NB4 (cell line): ENCODE data around the gene FAXDC2.

ENCODE experiments used
- CTCF ChIP-seq: IDR thresholded peaks from one replicate; pipeline ENCODE4 v1.5.1; 2012; ENCODE audit warnings: low read depth, low read length
- MAX ChIP-seq: IDR thresholded peaks from 2 replicates; pipeline ENCODE4 v1.6.1; 2011; ENCODE audit warnings: low read depth, low read length
- MYC ChIP-seq: IDR thresholded peaks from 2 replicates; pipeline ENCODE4 v1.6.1; 2011; ENCODE audit warnings: low read depth, low read length

GRCh38 chr5:154858972-154859871, 8.8 kb upstream of the FAXDC2 start:
- TF ChIP-seq CTCF (no peak), MYC (no peak), MAX (peak; percentile 11; the same call in 1 of the 2 replicates)
